GM19023 (cell line): ENCODE measurements around the gene FOXP1.

Source experiments
- ATAC-seq: cut with Tn5 transposase; IDR thresholded peaks from one replicate; pipeline ENCODE4 v1.9.1; 2021; ENCODE audit warnings: mild to moderate bottlenecking, moderate library complexity; ENCODE audit not compliant: unreplicated experiment

Gene FOXP1

GRCh38 chr3:71005702-71006321 lies 577.7 kb downstream of the FOXP1 start:
- no peak for ATAC-seq

DNA sequence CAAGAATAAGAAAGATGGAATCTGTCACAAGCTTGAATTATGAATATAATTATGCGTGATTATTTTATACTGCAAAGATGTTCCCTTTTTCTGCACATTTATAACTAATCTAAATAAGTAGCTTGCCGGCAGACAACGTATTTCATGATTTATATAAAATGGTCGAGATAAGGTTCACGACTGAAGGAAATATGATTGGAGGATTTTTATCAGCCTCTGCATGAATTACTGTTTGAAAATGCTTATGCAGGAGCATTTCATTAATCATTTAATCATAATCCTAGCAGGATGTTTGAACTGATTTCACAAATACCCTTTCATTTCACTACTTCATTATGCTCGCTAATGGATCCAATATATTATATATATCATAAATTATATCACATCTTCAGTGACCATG lies 580.0 kb downstream of the FOXP1 start:
- ATAC-seq: no peak

- ATAC-seq: no peak
Observed at GRCh38 chr3:71002298-71002697, 581.2 kb downstream of the FOXP1 start.

DNA sequence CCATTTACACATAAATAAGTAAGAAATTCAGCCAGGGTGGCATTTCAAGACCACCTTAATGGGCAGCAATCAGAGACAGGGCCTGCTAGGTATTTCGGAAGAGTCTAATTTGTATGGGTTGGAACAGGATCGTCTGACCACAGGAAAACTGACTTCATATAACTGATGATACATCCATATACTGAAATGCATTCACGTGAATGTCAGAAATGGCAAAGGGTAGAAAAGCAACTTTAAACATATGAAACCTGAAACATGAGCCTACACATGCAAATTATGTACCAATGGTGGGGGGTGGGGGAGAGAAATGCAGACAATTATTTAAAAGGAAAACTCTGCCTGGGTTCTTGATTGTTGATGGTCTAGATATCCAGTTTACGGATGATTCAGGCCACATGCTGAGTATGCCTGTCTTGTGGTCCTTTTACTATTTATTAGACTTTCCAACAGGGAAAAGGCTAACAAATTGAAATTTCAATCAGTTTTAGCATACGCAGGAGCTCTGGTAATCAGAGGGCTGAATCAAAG lies 582.2 kb downstream of the FOXP1 start:
- no peak for ATAC-seq

GRCh38 chr3:71000483-71000882 lies 583.0 kb downstream of the FOXP1 start:
- no peak for ATAC-seq

- ATAC-seq: no peak
Observed at GRCh38 chr3:70999730-71000129, 583.8 kb downstream of the FOXP1 start.

DNA sequence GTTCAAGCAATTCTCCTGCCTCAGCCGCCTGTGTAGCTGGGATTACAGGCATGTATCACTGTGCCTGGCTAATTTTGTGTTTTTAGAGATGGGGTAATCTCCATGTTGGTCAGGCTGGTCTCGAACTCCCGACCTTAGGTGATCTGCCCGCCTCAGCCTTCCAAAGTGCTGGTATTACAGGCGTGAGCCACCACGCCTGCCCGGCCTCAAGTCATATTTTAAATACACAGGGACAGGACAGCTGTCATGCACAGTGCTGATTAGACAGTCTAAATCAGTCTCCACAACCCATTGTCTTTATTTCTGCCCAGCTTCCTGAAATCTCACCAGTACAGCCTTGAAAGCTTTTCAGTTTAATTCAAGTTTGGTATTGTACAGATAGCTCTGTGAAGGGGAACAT lies 587.4 kb downstream of the FOXP1 start:
- no peak for ATAC-seq

DNA sequence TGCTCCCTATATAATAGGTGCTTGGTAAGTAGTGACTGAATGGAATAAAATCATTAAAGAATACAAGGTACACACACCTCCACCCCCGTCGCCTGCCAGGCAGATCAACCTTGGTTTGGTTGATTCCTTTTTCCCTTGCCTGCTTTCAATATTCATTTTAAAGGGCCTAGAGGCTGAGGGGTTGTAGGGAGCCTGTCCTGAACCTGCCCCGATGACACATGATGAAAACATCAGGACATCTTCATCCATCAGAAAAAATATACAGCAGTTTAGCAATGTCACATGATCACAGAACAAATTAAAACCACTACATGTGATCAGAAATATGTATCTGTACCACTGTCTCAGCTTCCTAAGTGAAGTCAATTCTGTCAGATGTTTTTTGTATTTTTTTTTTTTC lies 588.9 kb downstream of the FOXP1 start:
- no peak for ATAC-seq

GRCh38 chr3:70992562-70993204 lies 590.8 kb downstream of the FOXP1 start:
- ATAC-seq: no peak

DNA sequence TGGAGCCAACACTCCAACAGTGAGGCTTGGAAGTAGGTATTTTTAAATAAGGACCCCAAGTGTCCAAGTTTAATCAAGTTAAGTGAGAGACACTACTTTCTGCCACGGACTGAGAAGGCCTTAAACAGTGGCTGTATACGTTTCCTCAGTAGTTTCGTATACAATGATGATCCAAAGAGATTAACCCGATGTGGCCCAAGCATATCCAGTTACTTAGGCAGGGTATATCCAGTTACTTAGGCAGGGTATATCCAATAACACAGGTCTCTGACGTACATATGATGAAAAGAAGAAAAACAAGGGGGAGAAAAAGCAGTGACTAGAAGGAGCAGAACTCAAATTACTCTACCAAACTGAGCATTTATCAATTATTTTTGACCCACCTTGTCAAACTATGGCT lies 591.4 kb downstream of the FOXP1 start:
- ATAC-seq: no peak

DNA sequence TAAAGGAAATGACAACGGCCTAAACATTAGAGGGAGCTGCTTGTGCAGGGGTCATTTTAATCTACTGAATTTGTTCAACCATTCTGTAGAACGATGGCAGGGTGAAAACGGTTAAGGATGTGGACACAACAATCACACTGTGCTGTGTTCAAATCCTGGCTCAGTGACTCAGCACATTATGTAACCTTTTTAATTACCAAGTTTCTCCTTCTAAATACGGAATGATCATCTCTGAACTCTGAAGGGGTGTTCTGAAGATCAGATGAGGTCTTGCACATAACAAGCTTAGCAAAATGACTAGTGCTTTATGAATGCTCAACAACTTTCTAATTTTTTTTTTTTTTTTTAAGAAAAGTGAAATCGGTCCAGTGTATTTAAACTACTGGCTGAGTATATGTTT lies 592.8 kb downstream of the FOXP1 start:
- ATAC-seq: no peak

GRCh38 chr3:70990185-70990584 lies 593.3 kb downstream of the FOXP1 start:
- no peak for ATAC-seq

- ATAC-seq: no peak
Observed at GRCh38 chr3:70989174-70989573, 594.4 kb downstream of the FOXP1 start.

DNA sequence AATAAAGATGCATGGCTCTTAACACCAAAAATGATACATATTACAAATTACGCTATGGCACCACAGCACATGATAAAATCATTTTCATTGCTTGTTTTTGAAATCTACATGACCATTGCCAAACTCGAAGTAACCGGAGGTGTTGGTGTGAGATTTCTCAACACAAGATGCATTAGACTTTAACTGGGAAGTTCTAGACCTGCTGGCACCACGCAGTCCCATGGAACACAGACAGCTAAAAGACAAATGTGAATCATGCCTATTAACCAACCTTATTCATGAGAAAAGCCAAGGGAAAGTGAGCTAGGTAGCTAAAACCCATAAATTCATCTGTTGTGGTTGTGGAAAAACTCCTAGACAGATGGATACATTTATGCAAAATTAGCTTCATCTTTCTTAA lies 595.4 kb downstream of the FOXP1 start:
- no peak for ATAC-seq

DNA sequence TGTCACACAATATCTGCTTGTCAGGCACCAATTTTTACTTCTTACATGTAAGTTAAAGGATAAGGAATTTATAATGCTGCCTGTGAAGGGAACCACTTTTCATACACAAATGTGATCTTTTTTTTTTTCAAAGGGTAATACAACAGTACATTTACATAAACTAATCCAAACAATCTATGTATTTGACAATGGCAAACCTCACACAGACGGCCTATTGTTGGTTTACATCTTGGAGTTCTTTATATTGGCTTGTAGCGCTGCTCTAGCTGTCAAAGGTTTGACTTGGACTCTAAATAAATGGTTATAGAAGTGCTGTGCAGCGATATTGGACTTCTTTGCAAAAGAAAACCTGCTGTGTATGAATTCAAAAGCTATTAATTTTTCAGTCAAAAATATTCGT lies 598.0 kb downstream of the FOXP1 start:
- no peak for ATAC-seq

GRCh38 chr3:70984776-70985482 lies 598.6 kb downstream of the FOXP1 start:
- ATAC-seq: no peak

DNA sequence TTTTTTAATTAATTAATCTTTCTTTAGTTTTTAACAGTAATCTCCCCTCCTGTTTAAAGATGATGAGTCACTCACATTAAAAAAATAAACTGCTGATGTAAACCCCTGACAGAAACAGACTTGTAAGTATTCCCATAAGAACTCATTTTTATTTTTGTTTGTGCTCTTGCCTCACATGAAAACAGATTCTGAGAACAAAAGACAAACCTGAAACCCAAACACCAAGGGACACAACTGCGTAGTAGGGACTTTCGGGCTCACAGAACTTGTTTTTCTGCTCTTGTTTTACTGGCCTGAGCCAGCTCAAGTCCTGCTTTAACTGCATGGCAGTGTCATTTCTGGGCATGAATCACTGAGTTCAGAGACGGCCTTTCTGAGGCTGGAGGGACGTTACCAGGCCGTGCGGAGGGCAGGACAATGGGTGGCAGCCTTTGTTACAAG lies 600.8 kb downstream of the FOXP1 start:
- peak; percentile 69 for ATAC-seq

DNA sequence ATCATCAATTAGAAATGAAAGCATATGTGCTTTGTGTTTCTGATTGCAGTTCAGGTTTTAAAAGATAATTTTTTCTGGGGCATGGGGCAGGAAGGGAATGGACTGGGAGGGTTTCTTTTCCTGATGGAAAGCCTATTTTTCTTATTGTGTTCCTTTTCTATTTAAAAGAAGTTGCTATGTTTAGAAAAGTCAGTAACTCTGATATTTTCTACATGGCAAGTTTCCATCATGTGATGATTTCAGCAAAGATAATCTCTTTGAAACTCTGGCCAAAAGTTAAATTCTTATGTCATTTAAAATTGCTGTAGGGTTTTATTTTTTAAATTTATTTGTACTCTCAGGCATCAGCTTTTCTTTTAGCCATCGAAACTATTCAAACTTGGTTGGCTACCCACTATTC lies 601.2 kb downstream of the FOXP1 start:
- ATAC-seq: no peak

DNA sequence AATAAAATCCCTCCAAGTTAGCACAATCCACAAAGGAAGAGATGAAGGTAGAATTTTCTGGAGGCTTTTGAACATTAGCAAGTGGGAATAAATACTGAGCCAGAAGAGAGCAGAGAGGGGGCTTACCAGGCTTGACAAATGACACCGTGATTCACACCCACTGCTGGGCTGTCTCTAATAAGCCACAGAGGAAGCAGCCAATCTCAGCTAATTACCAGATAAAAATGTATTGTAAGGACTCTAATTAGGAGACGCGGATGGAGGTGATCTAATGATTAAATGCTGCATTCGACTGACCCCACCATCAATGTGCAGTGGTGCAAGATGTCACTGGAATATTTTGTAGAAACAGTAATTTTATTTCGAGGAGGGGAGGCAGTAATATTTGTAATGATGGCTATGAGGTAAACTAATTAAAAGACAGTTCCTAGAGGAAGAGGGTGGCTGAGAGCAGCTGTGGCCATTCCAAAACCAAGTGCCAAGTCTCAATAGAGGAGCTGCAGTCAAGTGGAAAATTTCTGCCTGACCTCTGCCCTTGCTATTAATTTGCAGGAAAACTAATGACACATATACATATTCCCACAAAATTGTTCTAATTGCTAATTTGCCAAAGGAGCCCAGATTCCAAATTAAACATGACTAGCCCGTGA lies 602.2 kb downstream of the FOXP1 start:
- no peak for ATAC-seq

- ATAC-seq: no peak
Observed at GRCh38 chr3:70980646-70981170, 602.8 kb downstream of the FOXP1 start.

- no peak for ATAC-seq
Observed at GRCh38 chr3:70979983-70980645, 603.4 kb downstream of the FOXP1 start.
